HG02973 (cell line): ENCODE results near the gene EDNRB.

Experiments
- ATAC-seq: cut with Tn5 transposase; IDR thresholded peaks from one replicate; pipeline ENCODE4 v1.9.1; 2021; ENCODE audit warnings: moderate library complexity; ENCODE audit not compliant: unreplicated experiment

The EDNRB gene

GRCh38 chr13:77898097-77898496 is 20.5 kb downstream of the EDNRB start:
- peak; percentile 85 for ATAC-seq

- ATAC-seq, result no peak
Measured at GRCh38 chr13:77896977-77897376, 21.7 kb downstream of the EDNRB start.

DNA sequence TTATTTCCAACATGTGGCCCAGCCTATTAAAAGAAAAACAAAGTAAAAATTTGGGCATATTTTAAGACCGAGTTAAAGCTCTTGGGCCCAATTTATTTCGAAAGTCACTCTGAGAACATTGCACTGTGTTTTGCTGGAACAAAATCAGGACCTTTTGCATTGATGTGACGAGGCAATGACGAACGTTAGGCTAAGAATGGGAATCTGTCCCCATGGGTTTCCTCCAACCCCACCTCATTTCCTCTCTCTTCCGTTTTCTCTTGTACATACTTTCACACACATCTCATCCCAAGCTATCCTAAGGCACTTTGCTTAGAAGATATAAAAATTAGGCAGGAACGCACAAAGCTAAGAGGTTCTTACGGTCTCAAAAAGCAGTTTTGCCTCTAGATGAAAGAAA is 22.1 kb downstream of the EDNRB start:
- ATAC-seq, result no peak

DNA sequence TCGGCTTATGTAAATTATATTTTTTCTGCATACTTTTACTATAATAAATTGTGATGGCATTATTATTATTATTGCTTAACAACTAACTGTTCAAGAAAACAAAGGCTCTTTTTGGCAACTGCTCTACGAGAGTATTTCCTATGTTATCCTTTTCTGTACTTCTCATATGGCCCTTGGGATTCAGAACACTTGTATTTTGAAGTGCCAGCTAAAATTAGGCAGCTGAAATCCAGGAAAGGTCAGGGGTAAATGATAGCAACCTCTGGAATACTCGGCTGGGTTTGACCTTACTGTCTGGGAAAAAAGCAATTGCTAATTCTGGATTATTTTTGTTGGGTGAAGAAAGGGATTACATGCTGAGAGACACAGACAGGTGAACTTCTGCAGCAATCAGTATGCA is 23.9 kb downstream of the EDNRB start:
- ATAC-seq, result no peak

DNA sequence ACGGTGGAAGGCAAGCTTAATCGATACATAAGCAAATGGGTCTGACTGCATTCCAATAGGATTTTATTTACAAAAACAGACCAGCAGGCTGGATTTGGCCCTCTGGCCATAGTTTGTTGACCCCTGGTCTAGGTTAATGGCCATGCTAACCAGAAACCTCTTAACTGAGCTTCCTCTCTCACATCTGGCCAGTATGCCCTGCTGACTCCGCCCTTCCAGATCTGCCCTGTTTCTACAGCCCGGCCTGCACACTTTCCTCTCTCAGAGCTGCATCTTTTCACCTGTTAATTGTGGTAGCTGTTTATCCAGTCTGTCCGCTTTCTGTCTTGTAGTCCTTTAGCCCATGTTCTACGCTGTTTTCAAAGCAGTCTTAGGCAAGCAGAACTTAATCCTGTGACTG is 25.6 kb downstream of the EDNRB start:
- ATAC-seq, result no peak

DNA sequence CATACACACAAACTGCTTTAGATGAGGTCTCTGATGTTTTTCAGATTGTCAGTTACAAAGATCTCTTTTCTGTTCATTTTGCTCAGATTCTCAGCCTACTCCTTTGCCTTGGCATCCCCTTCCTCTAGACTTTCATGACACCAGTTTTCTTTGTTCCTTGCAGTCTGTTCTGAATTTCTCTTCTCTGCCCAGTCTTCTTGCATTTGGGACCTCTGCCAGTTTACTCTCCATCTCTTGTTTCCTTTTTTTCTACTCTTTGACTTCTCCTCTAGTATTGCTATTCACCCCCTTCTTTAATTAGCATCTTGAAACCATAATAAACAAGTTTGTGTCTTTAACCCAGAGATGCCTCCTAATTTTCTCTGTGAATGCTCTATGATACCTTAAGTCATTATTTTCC is 26.1 kb downstream of the EDNRB start:
- no peak for ATAC-seq

GRCh38 chr13:77891486-77891885 is 27.1 kb downstream of the EDNRB start:
- ATAC-seq, result no peak

GRCh38 chr13:77891041-77891440 is 27.6 kb downstream of the EDNRB start:
- ATAC-seq, result no peak

GRCh38 chr13:77883328-77883727 is 35.3 kb downstream of the EDNRB start:
- ATAC-seq, result no peak

DNA sequence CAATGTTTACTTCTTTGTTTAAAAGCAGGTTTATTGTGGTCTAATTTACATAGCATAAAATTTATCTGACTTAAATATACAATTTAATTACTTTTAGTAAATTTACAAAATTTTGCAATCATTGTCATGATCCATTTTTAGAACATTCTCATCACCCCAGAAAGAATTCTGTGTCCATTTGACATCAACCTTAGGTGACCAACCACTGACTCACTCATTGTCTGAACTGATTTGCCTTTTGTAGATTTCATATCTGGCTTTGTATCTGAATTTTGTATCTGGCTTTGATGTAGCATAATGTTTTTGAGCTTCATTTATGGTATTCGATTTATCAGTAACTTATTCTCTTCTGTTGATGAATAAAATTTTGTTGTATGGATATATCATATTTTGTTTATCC is 40.4 kb downstream of the EDNRB start:
- no peak for ATAC-seq

DNA sequence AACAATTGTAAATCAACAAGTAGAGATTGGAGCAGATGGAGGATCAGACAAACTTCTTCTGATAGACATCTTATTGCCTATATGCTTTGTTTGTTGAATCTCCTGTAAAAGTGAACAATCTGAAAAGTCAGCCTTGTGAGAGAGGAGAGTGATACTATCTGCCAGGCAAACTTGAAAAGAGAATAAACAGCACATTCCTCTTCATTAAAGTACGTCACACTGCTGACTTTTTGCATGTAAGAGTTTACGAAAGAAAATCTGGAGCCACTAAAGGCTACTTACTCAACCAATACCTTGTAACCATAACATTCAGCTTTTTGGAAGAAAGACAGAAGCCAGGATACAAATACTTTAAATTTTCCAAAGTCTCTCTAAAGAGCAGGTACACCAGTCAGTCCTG is 42.5 kb downstream of the EDNRB start:
- ATAC-seq, result no peak

DNA sequence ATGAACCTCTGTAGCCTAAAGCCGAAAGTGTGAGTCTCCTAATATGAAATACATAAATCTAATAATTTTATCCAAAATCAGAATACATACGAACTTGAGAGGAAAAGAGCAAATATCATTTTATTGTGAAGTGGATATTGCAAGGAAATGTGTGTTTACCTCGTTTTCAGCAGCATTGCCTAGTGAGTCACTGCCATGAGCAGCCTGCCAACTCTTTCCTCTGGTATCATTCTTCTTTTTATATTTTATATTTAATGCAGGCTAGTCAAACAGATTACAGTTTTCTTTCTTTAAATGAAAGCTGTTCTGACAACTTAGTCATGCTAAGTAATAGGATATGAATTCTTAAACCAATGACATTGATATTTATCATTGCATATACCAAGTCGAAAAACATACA is 44.2 kb downstream of the EDNRB start:
- no peak for ATAC-seq

- ATAC-seq, result no peak
Measured at GRCh38 chr13:77872995-77873394, 45.6 kb downstream of the EDNRB start.

- ATAC-seq, result no peak
Measured at GRCh38 chr13:77871596-77871995, 47.0 kb downstream of the EDNRB start.

- ATAC-seq, result no peak
Measured at GRCh38 chr13:77868717-77869116, 49.9 kb downstream of the EDNRB start.

DNA sequence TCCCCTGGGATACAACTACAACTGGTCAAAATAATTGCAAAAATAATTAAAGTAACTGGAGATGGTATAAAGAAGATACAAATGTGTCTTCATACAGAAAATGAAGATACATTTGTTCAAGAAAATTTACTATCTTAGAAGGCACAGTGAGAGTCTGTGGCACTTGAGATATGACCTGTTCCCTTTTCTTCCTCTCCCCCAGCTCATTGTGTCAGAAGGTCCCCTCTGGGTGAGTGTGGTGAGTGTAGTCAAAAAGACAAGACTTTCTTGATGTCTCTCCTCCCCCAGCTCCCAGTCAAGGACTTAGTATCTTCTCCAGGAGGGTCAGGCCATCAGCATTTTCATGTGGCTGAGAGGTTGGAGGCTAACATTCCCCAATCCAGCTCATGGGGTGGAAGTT is 51.7 kb downstream of the EDNRB start:
- ATAC-seq, result no peak

- ATAC-seq, result no peak
Measured at GRCh38 chr13:77865622-77866021, 53.0 kb downstream of the EDNRB start.

- ATAC-seq, result no peak
Measured at GRCh38 chr13:77863144-77863543, 55.5 kb downstream of the EDNRB start.

DNA sequence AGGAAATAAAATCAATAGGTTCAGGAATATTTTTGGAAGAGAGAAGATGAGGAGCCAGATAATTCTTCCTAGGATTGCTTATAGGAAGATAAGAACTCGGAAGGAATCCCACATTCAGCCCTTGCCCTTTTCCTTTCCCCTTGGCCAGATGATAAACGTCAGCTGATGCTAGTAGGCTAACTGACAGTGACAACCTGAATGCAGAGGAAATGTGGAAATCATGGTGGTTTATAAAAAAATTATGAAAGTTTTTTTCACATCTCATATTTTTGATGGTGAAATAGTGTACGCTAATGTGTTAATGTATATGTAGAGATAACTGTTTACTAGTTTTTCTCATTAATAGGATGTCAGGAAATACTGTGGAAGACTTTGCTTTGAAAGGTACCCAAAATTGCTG is 56.9 kb downstream of the EDNRB start:
- no peak for ATAC-seq

DNA sequence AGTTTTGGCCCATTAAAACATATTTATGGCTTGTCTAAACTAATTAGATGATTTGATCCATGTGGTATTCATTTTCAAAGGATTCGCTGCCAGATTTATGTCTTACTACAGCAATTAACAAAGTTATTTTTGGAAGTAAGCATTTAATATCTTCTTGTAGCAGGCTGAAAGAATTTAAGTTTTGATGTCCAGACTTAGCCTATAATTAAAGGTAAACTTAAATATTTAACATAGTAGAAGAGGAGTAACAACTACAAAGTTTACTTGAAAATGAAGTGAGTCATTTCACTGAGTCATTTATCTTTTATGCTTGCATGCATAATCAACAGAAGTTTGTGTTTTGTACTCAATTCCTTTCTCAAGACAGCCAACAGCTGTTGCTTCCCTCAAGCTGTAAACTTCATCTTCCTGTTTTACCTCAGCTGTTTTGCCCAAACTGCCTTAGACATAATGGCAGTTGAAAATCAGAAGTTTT is 58.1 kb downstream of the EDNRB start:
- no peak for ATAC-seq

- ATAC-seq, result no peak
Measured at GRCh38 chr13:77859450-77859849, 59.2 kb downstream of the EDNRB start.

- ATAC-seq, result no peak
Measured at GRCh38 chr13:77857531-77858209, 61.0 kb downstream of the EDNRB start.

DNA sequence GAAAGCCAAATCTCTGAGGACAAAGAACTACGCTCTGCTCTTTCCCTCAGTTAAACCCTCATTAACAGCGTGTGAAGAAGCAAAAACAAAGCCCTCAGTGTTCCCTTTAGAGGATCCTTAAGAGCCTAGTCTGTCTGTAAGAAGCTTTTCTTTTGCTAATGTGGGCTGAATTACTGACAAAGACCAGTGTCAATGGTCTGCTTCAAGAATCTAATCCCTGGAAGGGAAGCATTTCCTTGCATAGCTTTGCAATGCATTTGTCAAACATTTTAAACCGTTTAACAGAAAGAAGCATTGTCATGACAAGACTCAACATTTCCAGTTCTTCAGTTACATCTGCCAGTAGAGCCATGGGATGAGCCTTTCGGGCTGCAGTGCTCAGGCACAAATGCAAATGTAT is 64.9 kb downstream of the EDNRB start:
- no peak for ATAC-seq
